Esophagus squamous epithelium (tissue), 4 donors: Measurements from ENCODE around the gene GLB1L2.

ENCODE experiments used
- CTCF ChIP-seq, 6 experiments: fragments of 450-650 bp in 4 of 6; fragments of 200-600 bp in 2 of 6; sonication (generic) in 2 of 6; IDR thresholded peaks; one replicate each; pipeline ENCODE4 v1.5.1; 2016 to 2019; ENCODE audit warnings: antibody characterized with exemption in 6 of 6, mild to moderate bottlenecking in 4 of 6, moderate library complexity in 4 of 6
- POLR2A ChIP-seq, 4 donors: fragments of 450-650 bp; IDR thresholded peaks; one replicate each; pipeline ENCODE4 v1.6.1; 2017; ENCODE audit warnings: antibody characterized with exemption in 4 of 4, mild to moderate bottlenecking in 4 of 4, moderate library complexity in 3 of 4

GRCh38 chr11:134385171-134385570, 53.4 kb downstream of the GLB1L2 start:
- TF ChIP-seq POLR2A (IDR thresholded peaks at IDR 0.05) (no peak), CTCF (IDR thresholded peaks at IDR 0.05) (no peak)
